HG03565 (cell line): ENCODE measurements around the gene GORASP1.

Experiments
- ATAC-seq: cut with Tn5 transposase; IDR thresholded peaks from one replicate; pipeline ENCODE4 v1.9.1; 2021; ENCODE audit warnings: mild to moderate bottlenecking, moderate library complexity; ENCODE audit not compliant: unreplicated experiment

The GORASP1 gene

DNA sequence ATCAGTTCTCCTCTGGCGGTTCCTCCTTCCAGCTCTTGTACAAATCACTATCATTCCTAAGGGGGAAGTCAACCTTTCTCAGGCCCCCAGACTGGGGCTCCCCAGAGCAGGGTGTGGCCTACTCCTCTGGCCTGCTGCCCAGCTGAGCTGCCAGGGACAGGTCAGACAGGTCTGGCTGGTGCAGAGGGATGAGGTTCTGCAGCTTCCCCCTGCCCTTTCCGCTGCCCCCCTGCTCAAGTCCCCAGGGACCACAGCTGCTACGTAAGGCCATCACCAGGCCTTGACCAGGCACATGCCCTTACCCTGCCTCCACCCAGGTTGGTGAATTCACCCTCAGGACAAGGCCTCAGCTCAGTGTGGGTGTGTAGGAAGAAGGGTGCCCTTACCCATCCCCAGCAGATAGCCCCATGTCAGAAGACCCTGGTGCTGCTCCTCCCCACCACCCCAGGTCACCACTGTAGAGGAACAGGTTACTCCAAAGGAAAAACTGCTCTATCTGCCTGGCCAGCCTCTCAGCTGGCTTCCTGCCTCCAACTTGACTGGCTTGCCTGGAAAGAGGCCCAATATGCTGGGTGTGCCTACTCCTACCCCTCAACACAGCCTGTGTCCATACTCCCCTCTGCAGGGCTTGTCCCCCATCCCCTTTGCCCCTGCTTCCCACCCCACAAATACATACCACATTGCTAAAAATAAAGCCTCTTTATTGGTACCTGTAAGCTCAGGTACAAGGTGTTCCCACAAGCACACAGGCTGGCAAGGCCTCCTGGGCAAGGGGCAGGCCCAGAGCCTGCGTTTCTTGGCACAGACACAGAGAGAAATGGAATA lies 34.0 kb upstream of the GORASP1 start:
- no peak for ATAC-seq

DNA sequence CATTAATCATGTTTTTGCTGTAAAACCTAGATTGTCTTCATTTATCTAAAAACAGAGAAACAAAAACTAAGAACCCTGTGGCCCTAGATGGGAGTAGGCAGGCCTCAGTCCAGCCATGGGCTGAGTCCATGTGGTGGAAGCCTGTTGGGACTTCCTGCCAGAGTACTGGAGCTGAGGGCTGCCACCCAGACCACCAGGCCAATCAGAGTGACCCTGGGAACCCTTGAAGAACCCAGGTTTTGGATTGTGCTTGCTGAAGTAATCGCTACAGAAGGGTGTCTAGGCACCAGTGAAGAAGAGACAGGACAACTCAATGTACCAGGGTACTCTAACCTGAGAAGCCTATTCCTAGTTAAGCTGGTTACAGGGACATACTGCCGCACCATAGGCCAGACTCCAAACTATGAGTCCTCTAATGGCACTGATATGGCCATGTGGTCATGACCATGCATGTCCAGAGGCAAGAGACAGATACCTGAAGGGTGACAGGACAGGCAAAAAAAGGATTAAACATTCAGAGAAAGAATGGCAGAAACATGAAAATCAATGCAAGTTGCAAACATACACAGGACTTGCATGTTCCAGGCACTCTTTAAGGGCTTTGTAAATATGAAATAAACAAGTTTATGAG lies 33.0 kb upstream of the GORASP1 start:
- no peak for ATAC-seq

DNA sequence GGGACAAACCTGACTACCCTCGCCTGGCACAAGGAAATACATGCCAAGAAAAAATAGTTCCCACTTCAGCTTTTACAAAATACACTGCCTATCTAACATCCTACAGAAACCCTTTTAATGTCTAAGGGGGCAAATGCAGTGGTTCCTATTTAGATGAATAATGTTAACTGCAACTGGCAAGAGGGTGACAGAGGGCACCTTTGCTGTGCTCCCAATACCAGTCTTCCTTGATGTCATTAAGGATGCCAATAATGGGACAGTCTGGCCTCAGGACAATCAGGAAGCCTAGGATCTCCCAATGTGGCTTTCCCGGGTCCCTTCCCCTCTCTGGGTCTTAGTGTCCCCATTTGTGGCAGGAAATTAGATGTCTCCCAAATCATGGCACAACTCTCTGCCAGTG lies 32.0 kb upstream of the GORASP1 start:
- no peak for ATAC-seq

DNA sequence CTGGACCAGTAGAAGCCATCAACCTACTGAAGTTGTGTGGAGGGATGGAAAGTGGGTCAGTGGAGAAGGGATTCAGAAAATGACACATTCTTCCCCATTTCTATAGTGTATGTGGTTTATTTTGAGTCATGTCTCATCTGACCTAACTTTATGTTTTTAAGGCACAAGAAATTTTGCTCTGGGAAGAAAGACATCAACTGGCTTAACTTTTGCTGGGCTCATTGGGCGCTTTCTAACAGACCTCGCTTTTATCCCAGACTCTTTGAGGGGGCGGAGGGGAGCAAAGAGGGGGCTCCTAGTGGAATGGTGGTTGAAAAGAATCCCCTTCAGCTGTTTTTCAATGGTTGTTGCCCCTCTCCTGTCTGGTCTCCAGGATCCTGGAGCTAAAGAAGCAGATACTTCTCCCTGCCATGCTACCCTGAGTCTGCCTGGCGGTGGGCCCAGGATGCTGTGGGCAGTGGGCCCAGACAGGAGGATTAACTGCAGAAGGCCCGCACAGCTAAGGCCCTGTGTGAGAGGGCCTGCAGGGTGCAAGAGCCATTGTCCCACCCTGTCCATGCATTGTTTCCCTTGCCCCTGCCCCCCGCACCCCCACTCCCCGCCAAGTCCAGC lies 31.5 kb upstream of the GORASP1 start:
- ATAC-seq = no peak

DNA sequence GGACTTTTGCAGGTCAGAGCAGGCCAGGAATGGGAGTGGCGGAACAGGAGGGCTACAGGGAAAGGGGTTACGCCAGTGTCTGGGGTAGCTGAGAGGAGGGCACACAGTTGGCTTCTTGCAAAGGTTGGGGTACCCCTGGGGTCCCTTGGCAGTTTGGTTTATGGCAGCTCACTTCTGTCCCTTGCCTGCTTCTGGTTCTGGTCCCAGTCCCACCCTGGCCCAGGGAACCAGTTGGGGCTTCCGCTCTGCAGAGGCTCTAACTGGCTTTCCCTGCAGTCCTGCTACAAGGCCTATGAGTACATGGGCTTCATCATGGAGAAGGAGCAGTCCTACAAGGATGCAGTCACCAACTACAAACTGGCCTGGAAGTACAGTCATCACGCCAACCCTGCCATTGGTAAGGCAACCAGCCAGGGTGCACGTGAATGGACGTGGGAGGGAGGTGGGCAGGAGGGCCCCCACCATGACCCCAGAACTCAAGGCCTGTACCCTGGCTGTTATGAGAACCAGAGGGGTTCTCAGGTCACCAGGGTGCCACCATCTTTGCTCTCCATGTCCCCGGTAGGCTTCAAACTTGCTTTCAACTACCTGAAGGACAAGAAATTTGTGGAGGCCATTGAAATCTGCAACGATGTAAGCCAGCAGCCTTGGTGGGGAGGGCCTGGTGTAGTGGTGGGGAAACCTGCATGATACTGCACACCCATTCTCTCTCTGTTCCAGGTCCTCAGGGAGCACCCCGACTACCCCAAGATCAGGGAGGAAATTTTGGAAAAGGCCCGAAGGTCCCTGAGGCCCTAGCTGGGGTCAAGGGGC lies 30.8 kb upstream of the GORASP1 start:
- no peak for ATAC-seq

DNA sequence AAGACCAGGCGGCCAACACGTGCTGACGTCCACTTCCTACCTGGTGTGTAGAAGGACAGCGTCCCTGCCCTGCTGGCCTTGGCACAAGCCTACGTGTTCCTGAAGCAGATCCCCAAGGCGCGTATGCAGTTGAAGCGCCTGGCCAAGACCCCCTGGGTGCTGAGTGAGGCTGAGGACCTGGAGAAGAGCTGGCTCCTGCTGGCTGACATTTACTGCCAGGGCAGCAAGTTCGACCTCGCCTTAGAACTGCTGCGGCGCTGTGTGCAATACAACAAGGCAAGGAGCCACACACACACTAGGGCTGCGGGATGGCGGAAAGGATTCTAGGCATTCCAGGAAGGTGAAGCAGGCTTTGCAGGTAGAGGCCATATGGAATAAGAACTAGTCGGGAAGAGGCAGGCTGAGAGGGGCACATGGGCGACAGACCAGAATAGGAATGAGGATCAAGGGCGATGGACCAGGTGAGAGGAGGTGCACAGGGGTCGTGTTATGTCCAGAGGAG lies 30.1 kb upstream of the GORASP1 start:
- ATAC-seq = no peak

DNA sequence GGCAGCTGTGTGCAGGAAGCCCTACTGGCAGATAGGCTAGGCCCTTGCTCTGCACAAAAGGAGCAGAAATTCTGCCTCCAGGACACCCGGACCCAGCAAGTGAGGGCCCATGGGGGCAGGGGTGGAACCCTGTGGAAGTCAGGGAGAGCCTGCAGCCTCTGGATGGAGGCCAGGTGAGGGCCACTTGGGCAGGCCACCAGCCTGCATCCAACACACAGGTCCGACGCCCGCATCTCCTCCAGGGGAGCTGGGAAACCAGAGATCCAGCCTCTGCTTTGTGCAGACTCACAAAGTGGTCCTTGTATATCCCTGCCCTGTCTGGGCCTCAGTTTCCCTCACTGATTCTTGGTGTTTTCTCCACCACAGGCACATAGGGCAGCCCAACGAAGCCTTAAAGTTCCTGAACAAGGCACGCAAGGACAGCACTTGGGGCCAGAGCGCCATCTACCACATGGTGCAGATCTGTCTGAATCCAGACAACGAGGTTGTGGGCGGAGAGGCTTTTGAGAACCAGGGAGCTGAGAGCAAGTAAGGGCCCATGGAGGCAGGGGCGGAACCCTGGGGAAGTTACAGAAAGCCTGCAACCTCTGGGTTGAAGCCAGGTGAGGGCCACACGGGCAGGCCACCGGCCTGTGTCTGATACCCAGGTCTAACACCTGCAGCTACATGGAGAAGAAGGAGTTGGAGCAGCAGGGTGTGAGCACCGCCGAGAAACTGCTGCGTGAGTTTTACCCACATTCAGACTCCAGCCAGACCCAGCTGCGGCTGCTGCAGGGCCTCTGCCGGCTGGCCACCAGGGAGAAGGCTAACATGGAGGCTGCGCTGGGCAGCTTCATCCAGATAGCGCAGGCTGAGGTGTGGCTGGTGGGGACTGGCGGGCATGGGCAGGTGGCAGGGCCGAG lies 29.4 kb upstream of the GORASP1 start:
- no peak for ATAC-seq

DNA sequence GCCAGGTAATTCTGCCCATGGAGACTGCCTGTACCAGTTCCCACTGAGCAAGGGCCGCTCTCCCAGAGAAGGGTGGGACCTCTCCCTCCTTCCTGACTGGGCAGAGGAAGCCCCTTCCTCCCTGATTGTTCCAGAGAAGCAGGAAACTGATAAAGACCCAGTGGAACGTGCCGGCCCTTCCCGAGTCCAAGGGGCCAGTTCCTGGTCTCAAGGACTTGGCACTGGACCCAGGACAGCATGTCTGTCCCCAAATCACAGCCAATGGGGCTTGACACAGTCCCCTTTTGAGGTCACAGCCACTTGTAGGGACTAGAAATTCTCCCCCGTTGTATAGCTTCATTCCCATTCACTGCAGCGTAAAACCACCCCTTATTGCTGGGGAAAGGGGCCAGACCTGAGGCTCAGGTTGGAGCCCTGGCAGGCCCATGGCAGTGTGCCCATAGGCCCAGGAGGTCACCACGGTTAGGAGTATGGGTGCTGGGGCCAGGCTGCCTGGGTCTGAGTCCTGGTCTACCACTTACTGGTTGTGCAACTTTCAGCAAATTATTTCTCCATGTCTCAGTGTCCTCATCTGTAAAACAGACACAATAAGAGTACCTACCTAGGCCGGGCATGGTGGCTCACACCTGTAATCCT lies 27.9 kb upstream of the GORASP1 start:
- no peak for ATAC-seq

DNA sequence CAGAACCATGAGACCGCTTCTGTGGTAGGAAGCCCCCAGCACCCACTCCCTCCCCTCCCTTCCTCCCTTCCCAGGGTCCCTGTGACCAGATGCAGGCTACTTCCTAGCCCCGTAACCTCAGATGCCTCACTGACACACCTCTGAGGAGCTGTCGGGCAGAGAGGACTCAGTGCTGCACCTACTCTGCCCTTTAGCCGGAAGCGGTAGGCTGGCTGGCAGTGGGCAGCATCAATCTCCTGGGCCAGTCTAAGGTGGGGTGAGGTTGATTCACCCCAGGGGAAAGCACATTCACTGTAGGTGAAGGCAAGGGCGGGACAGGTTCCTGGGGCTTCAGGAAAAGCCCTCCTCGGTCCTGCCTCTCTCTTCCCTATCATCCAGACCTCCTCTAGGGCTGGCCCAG lies 26.9 kb upstream of the GORASP1 start:
- ATAC-seq = no peak

DNA sequence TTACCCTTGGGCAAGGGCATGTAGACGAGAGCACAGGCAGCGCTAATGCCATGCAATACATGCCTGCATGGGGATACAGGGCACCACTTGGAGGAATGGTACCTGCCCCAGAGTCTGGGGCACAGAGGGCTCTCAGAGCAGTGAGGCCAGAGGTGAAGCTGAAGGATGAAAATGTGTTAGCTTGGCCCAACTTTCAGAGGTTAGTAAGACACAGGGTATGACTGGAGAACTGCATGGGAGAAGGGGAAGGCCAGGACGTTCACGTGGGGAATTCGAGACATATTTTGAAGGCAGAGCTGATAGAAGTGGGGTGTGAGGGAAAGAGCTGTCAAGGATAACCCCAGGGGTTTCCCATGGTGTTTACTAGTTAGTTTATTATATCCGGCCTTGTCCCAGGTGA lies 26.4 kb upstream of the GORASP1 start:
- no peak for ATAC-seq

DNA sequence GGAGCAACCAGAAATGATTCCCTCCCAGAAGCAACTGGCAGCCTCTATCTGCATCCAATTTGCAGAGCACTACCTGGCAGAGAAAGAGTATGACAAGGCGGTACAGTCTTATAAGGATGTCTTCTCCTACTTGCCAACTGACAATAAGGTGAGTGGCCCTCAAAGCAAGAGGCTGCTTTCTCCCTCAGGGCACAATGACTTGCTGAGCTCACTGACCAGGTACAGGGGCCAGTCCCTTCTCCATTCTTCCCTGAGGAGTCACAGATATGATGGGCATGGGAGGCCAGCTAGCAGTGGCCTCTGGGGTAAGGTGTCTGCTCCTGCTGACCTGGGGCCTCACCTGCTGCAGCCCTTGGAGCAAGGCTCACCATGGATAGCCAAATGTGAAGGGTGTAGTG lies 25.7 kb upstream of the GORASP1 start:
- no peak for ATAC-seq

DNA sequence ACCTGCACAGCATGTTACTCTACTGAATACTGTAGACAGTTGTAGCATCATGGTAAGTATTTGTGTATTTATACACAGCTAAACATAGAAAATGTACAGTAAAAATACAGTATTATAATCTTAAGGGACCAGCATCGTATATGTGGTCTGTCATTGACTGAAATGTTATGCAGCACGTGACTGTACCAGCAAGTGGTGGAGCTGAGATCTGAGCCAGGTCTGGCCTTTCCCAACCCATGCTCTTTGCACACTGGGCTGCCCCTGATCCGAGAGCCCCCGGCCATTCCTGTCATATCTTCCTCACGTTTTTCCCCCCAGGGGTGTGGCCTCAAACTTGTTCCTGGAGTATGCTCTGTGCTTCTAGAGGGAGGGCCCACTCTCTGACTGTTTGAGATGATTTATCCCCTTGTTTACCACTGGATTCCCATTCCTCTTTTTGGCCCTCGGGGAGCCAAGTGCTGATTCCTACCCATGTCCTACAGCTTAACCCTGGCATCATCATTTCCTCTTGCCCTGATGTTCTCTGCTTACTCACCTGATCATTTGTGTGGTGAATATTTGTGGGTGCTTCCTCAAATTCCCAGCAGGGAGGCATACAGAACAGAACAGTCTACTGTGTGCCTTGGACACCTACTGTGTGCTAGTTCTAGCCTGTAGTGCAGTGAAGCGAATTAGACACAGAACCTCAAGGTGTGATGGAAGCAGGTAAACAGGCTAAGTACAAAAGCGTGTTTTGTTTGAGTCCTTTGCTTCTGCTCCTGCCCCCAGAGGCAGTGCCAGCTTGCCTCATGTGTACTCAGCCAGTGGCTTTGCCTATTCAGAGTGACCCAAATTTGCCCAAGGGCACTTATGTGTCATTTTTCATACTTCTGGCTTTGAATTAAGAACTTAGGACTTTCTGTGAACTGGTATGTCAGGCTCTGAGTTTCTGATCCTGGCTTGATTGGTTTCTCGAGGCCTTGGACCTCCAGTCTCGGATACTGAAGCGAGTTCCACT lies 25.0 kb upstream of the GORASP1 start:
- ATAC-seq = no peak

DNA sequence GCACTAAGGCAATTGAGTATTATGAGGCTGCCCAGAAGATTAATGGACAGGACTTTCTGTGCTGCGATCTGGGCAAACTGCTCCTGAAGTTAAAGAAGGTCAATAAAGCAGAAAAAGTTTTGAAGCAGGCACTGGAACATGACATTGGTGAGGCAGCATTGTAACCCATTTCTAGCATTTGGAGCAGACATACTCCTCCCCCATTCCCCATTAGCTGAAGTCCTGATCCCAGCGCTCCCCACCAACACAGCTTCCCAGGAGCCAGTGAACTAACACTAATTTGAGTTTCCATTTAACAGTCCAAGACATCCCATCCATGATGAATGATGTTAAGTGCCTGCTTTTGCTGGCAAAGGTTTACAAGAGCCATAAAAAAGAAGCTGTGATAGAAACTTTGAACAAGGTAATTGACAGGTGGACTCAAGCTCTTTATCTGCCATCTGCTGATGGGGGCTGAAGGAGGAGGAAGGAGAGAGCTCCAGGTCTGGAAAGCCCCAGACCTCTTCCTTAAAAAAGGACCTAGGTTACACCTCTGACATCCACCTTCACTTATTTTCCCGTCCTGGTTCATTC lies 23.4 kb upstream of the GORASP1 start:
- no peak for ATAC-seq

DNA sequence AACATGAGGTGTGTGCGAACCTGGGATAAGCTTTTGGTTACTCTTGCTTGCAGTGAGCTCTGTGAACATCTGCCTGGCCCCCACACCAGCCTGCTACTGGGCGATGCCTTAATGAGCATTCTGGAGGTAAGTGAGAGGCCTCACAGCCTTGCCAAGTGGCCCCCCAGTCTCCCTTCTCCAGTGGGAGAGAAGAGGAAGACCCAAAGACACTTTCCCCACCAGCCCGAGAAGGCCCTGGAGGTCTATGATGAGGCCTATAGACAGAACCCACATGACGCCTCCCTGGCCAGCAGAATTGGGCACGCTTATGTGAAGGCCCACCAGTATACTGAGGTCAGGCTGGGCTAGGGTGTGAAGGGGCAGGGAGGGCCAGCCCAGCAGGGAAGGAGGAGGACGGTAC lies 22.6 kb upstream of the GORASP1 start:
- ATAC-seq = no peak

DNA sequence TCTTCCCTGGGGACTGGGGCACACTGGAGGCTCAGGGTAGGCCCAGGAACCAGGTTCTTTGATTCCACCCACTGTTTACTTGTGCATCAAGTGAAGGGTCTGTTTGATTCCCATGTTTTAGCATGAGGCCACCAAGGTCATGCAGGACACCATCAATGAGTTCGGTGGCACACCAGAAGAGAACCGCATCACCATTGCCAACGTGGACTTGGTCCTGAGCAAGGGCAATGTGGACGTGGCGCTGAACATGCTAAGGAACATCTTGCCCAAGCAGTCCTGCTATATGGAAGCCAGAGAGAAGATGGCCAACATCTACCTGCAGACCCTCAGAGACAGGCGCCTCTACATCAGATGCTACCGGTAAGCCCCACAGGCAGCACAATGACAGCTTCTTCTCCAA lies 21.5 kb upstream of the GORASP1 start:
- ATAC-seq = no peak

DNA sequence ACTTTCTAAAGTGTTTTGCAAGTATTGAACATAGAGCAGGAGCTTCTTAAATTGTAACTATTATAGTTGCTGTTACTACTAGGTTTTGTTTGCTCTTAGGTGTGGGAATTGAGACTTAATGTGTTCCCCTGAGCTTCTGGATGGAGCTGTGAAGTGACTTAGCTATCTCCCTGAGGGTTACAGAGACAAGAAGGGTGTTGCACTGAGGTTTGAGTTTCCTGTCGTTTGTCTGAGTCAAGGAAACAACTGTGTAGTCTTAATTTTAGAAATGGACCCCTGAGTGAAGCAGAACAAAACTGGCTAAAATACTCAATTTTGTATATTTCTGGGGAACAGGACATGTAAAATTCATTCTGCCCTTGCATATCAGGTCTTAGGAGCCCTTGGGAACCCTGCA lies 20.5 kb upstream of the GORASP1 start:
- ATAC-seq = no peak

DNA sequence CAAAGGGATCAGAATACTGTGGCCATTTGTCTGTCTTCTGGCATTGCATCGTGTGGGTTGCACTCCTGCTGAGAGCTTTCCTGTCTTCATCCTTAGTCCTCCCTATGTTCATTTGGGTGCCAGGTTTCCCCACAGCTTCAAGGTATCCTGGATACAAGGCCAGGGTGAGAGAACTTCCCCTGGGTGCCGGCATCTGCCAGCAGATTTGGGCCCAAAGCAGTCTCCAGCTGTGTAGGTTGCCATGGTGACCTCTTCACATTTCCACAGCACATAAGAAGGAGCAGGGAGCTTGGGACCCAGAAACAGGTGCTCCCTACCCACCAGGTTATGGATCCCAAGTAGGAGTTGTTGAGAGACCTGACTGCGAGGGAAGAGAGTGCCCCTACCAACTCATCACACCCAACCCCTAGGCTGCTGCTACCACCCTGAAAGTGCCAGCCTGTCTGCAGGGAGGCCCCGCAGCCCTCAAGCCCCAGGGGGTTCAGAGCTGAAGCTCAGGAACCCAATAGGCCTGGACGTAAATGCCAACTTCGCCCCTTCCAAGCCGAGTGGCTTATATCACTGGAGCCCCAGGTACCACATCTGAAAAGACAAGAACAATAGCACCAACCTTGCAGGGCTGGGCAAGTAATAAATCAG lies 20.0 kb upstream of the GORASP1 start:
- ATAC-seq = no peak
